ENCODE measurements around the gene DIAPH2.
"Not testable (repeated sequence)": the region's sequence is repeated elsewhere in the genome, so short reads cannot be mapped to it uniquely, and the experiment has no call there.

DIAPH2 gene

DNA sequence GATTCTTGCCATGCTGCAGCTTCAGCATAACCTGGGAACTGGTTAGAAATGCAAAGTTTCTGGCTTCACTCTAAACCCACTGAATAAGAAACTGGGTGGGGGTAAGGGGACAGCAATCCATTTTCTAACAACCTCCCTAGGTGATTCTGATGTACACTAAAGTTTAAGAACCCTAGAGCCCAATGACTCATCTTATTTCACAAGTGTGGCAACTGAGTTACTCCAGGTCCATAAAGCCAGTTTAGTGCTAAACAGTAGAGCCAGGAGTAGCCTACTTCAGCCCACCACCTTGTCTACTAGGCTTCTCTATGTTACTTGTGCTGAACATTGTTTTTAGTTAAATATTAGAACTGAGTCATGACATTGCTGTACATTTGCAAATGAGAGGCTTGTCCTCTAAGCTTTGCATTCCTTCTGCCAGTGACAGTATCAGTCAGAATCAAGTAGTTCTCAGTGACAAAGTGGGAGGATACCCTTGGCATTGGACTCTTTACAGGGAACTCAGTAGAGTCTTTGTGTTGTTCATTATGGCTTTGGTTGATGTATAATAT, 717.0 kb downstream of the DIAPH2 start:
- DNase-seq, result no peak

DNA sequence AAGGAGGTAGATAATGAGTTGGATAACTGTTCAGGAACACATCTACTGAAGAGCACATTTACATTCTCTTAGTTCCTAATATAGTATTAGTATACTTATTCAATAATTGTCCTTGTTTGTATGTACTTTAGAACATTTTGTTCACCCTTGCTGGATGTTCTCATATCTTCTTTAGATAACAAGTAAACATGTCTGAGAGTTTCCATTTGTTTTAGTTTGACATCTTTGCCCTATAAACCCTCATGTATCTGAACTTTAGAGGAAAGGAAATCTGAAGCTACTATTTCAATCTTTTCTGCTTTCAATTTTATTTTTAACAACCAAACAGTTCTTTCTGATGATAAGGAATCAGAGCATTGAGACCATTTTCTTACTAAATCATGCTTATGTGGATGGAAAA, 717.7 kb downstream of the DIAPH2 start:
- DNase-seq, result no peak

DNA sequence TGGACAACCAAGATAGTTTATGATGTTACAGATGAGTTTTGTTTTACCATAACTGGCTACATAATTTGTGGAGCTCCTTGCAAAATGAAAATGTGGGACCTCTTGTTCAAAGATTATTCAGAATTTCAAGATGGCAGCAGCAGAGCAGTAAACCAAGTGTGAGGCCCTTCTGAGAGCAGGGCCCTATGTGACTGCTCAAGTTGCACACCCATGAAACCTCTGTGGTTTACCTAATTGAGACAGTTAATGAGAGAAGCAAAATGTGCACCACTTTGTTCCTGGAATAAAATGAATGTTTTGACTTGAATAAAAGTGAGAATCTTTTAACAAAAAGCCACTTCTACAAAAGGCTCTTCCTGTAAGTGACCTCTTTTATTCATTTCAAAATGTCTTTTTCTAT, 718.3 kb downstream of the DIAPH2 start:
- DNase-seq, result no peak

DNA sequence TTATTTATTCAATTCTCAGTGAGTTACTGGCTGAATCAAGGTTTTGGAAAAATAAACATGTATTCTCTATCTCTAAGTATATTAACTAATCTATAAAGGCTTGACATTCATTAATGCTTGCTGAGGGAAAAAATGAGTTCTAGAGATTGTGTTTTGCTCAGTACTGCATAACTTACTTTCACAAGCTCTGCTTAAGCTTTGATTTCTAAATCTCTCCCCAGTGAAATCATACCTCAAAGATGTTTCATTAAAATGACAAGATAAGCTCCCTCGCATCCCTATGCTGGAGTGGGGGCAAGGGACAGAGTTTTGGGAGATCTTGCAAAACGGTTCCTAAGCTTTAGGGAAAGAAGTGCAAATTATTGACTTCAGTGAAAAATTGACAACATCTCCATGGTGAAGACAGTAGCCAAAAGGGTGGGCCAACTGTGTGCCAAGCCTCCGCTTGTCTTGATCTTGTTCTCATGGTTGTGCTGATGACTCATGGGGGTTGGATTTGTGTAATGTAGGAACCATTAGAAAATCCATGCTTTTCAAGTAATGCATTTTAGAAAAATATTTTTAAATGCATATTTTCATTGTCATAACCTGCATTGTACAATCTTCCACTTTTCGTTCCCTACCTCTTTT, 720.5 kb downstream of the DIAPH2 start:
- no peak for DNase-seq

DNA sequence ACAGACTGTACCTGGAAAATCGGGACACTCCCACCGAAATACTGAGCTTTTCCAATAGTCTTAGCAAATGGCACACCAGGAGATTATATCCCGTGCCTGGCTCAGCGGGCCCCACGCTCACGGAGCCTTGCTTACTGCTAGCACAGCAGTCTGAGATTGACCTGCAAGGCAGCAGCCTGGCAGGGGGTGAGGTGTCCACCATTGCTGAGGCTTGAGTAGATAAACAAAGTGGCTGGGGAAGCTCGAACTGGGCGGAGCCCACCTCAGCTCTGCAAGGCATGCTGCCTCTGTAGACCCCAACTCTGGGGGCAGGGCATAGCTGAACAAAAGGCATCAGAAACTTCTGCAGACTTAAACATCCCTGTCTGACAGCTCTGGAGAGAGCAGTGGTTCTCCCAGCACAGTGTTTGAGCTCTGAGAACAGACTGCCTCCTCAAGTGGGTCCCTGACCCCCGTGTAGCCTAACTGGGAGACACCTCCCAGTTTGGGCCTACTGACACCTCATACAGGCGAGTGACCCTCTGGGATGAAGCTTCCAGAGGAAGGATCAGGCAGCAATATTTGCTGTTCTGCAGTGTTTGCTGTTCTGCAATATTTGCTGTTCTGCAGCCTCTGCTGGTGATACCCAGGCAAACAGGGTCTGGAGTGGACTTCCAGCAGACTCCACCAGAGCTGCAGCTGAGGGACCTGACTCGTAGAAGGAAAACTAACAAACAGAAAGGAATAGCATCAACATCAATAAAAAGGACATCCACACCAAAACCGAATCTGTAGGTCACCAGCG, 725.2 kb downstream of the DIAPH2 start:
- not testable (repeated sequence) for DNase-seq

GRCh38 chrX:97416461-97416860, 731.8 kb downstream of the DIAPH2 start:
- DNase-seq, result no peak

DNA sequence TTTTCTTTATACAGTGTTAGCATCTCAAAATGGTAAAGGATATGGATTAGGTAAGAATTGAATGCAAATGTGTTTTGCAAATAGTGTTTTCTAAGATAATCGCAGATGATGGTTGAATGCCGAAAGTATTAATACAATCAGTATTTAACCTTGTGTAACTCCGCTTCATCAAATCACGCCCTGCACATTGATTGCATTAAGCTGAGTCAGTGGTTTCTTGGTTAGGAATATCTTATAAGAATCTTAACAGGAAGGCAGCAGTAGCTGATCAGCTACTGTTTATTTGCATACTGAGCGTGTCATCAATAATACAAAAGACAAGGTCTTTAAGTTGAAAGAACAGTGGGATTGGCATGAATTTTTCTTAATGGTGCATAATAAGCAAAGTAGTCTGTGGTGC, 744.5 kb downstream of the DIAPH2 start:
- no peak for DNase-seq

DNA sequence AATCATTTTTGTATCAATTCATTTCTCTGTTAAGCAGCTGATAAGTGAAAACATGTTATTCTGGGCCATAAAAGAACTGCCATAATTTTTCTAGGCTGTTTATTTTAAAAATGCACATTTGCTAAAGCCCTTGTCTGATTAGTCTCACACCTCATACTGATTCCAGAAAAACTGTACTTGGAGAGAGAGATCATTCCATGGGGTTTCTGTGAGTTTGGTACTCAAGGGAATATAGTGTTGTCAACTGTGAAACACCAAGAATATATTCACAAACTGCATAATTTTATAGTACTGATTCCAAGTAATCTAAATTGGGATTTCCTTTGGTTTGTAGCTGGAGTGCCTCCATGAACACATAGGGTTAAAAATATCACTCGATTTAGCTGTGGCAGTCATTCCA, 746.6 kb downstream of the DIAPH2 start:
- DNase-seq, result no peak

- DNase-seq, result no peak
These were observed 761.7 kb downstream of the DIAPH2 start for GRCh38 chrX:97446298-97446882.

GRCh38 chrX:97447306-97447705, 762.7 kb downstream of the DIAPH2 start:
- DNase-seq, result no peak

- DNase-seq, result no peak
These were observed 767.6 kb downstream of the DIAPH2 start for GRCh38 chrX:97452283-97452682.

- no peak for DNase-seq
These were observed 777.1 kb downstream of the DIAPH2 start for GRCh38 chrX:97461763-97462162.

GRCh38 chrX:97471071-97471470, 786.4 kb downstream of the DIAPH2 start:
- DNase-seq, result no peak

DNA sequence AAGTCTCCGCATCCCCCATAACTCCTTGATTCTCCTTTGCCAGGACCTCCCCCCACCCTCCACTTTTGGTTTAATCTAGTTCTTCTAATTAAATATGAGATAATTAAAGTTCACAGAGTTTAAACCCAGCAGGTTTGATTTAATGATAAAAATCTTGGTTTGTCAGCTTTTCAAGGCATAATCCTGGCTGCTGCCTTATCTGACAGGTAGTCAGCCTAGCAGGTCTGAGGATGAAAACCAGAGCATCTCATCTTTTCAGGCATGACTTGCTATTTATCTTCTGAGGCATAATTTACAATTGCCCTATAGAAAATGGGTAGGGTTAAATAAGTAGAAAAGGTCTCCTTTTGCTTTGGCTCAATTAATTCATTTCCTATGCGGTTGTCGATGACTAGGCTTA, 790.3 kb downstream of the DIAPH2 start:
- no peak for DNase-seq

GRCh38 chrX:97479106-97479890, 794.7 kb downstream of the DIAPH2 start:
- DNase-seq, result no peak

- no peak for DNase-seq
These were observed 796.6 kb downstream of the DIAPH2 start for GRCh38 chrX:97481228-97481627.

DNA sequence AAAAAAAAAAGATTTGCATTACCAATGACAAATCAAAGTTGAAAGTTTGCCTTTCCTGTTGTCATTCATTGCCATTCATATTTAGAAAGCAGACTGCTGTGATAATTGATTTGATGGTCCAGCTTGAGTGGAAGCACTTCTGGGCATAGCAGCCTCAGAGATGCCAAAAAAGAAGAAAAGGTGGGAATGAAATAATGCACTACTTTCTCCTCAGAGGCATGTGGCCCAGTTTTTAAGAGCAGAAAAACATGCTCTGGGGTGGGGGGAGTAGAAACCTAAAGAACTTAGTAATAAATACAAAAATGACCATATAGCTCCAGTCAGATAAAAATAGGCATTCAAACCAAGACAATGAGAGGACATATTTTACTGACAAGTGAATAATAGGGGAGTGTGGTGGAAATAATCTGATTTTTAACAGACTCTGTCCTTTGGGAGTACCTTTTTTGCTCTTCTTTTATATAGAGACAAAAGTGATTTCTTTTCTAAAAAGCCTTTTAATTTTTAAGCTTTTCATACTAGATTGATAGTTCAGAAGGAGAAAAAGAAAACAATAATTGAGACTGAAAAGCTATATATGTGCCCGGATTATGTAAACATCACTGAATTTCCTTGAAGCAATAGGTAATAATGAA, 798.1 kb downstream of the DIAPH2 start:
- DNase-seq, result no peak

- DNase-seq, result no peak
These were observed 806.0 kb downstream of the DIAPH2 start for GRCh38 chrX:97490656-97491055.

DNA sequence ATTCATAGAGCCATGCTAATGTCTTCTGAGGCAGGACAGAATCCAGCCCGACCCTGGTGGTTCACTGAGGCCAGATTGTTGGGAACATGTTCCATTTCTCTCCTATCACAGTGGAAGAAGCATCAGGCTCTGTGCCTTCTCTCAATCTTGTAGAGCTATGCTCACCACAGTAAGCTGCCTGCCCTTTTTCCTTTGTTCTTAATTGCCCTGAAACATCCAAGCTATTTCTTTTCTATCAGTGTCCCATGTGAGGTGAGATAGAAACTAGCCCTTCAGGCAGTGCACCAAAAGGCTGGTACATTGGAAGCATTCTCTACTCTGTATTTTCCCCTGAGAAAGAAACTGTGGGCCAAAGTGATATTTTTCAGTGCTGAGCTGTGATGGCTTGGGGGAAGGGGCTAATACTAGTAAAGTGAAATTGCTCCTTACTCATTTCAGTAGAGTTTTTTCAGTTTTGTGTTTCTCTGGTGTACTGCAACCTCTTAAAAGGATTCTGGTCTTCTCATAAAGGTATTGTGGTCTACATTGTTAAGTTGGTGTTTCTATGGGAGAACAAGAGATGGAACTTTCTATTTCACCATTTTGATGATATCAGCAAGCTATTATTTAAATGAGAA, 810.2 kb downstream of the DIAPH2 start:
- no peak for DNase-seq

DNA sequence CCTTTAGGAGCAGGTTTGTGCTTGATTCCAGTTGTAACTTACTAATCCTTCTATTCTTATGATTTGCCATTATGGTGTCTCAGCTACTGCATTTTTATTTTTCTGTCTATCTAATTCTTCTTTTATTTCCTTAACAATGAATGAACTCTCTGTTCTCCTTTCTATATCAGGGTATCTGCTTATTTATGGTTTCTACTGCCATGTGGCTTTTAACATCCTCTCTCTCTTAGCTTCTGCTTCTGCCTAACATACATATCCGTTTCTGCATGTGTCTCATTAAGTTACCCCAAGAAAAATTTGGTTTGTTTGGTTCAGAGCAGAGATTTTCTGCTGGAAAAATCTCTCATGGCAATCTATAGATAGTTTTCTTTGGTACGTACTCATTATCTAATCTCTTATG, 813.5 kb downstream of the DIAPH2 start:
- DNase-seq, result no peak

GRCh38 chrX:97504431-97504830, 819.8 kb downstream of the DIAPH2 start:
- no peak for DNase-seq

GRCh38 chrX:97517763-97518162, 833.1 kb downstream of the DIAPH2 start:
- DNase-seq, result no peak
